Measurements from ENCODE around the gene HMOX1. TPM values are rescaled to one million over a fixed set of nuclear protein-coding genes. Genes with fewer than 3 reads are reported as not detected.
A peak's percentile ranks its signal among the peaks of the same experiment; 100 is the strongest.

HMOX1 gene
- total RNA-seq, 1 experiment from 2014 or later = 93.0 TPM

GRCh38 chr22:35442471-35442870 lies 61.6 kb downstream of the HMOX1 start:
- H3K4me1 Mint-ChIP-seq (ENCODE audit: low read depth, unreplicated experiment) = no peaks in the 10 kb centered on the region
- POLR2A ChIA-PET = no interaction called here
- Histone ChIP-seq H3K9me3 (no peaks in the 10 kb centered on the region), H3K27me3 (replicated peaks; ENCODE audit: control insufficient read depth, insufficient read depth, low read length) (no peaks in the 10 kb centered on the region), H3K4me1 (0 out of 2 replicates have a peak, but pooled peaks cover under 1% of the 10 kb centered on the region), H3K4me3 (ENCODE audit: low read depth, low read length) (no peak overlapping the region), H3K36me3 (ENCODE audit: control insufficient read depth, insufficient read depth, low read length) (no peaks in the 10 kb centered on the region)
- H3K4me3 Mint-ChIP-seq (ENCODE audit: unreplicated experiment) = no peak overlapping the region
- DNase-seq = no peak
- no peak overlapping the region for H3K27ac Mint-ChIP-seq (ENCODE audit: unreplicated experiment)
- no peak for TF ChIP-seq CTCF (IDR thresholded peaks at IDR 0.05; ENCODE audit: insufficient read depth in 1 of 2, low read depth in 1 of 2, low read length in 1 of 2, severe bottlenecking in 1 of 2, unreplicated experiment in 1 of 2)
- intact Hi-C loops (cut with micrococcal nuclease; ENCODE audit: unreplicated experiment) = no loop called here
- no TSS peak for BruUV-seq (replicated peaks)
- H3K9me3 Mint-ChIP-seq (ENCODE audit: unreplicated experiment) = peaks cover 11% of the 10 kb centered on the region
- CTCF ChIA-PET = interaction anchor here (0.7 kb wide), 1 partner anchor 19 kb away, joined by 6 read pairs; no protein-coding TSS in a partner anchor
- no peaks in the 10 kb centered on the region for H3K36me3 Mint-ChIP-seq (ENCODE audit: insufficient read depth, unreplicated experiment)
- no peaks in the 10 kb centered on the region for H3K27me3 Mint-ChIP-seq (ENCODE audit: insufficient read depth, unreplicated experiment)

- no peaks in the 10 kb centered on the region for H3K9me3 ChIP-seq
- intact Hi-C loops (cut with micrococcal nuclease; ENCODE audit: unreplicated experiment) = no loop called here
- Mint-ChIP-seq H3K4me3 (ENCODE audit: unreplicated experiment) (no peak overlapping the region), H3K27ac (ENCODE audit: unreplicated experiment) (no peak overlapping the region), H3K4me1 (ENCODE audit: low read depth, unreplicated experiment) (no peaks in the 10 kb centered on the region), H3K9me3 (ENCODE audit: unreplicated experiment) (peaks cover 8% of the 10 kb centered on the region), H3K27me3 (ENCODE audit: insufficient read depth, unreplicated experiment) (no peaks in the 10 kb centered on the region), H3K36me3 (ENCODE audit: insufficient read depth, unreplicated experiment) (no peaks in the 10 kb centered on the region)
- ChIA-PET POLR2A (no interaction called here), CTCF (no interaction called here)
- H3K4me3 ChIP-seq (ENCODE audit: low read depth, low read length) = no peak overlapping the region
- H3K36me3 ChIP-seq (ENCODE audit: control insufficient read depth, insufficient read depth, low read length) = no peaks in the 10 kb centered on the region
- BruUV-seq (replicated peaks) = no TSS peak
- H3K27me3 ChIP-seq (replicated peaks; ENCODE audit: control insufficient read depth, insufficient read depth, low read length) = no peaks in the 10 kb centered on the region
- 0 out of 2 replicates have a peak, but pooled peaks cover 3% of the 10 kb centered on the region for H3K4me1 ChIP-seq
- TF ChIP-seq CTCF (IDR thresholded peaks at IDR 0.05; ENCODE audit: insufficient read depth in 1 of 2, low read depth in 1 of 2, low read length in 1 of 2, severe bottlenecking in 1 of 2, unreplicated experiment in 1 of 2) = no peak
- no peak for DNase-seq
Measured at GRCh38 chr22:35443338-35443737, 62.4 kb downstream of the HMOX1 start.

Small RNA genes within 50 kb of the gene (microRNA-seq; reads per million reads assigned to microRNA genes)
- gene MIR3909 (5.8 reads per million, percentile 36 among the genes with 10 or more reads in this experiment), gene MIR6069 (not detected)

Other genes starting within 250 kb of the HMOX1 start
- gene HMGXB4, start 123.6 kb upstream of the HMOX1 start, total RNA-seq (2022) = 22.3 and 22.6 TPM in 2 replicates
- gene TOM1, start 81.2 kb upstream of the HMOX1 start, total RNA-seq (2022) = 43.3 and 47.4 TPM in 2 replicates
- 99.6 and 107 TPM in 2 replicates for gene MCM5, start 19.0 kb downstream of the HMOX1 start, total RNA-seq (2022)
- gene RASD2, start 159.7 kb downstream of the HMOX1 start, total RNA-seq (2022) = 0.09 TPM in 1 of 2 replicates, not detected in the other
- gene MB, start 236.2 kb downstream of the HMOX1 start, total RNA-seq (2022) = 0.28 and 0.77 TPM in 2 replicates